Renal cortical epithelial cell (primary cell): Measurements from ENCODE around the gene CACNA1B. TPM values are rescaled to one million over a fixed set of nuclear protein-coding genes. Genes with fewer than 3 reads are reported as not detected.
"Not testable (repeated sequence)": the region's sequence is repeated elsewhere in the genome, so short reads cannot be mapped to it uniquely, and the experiment has no call there.

ENCODE experiments used
- DNase-seq: peaks from one replicate; pipeline ENCODE4 v3.0.0-alpha.2; 2011; ENCODE audit warnings: low read depth
- total RNA-seq: library from RNA; depleted of rRNA; stranded (reverse); fragments of >200 nt; gene quantifications from 2 replicates; pipeline ENCODE4 v1.2.3, GENCODE V29; 2014

CACNA1B gene
- total RNA-seq, 1 donor from 2014 or later, result 0.05 TPM

DNA sequence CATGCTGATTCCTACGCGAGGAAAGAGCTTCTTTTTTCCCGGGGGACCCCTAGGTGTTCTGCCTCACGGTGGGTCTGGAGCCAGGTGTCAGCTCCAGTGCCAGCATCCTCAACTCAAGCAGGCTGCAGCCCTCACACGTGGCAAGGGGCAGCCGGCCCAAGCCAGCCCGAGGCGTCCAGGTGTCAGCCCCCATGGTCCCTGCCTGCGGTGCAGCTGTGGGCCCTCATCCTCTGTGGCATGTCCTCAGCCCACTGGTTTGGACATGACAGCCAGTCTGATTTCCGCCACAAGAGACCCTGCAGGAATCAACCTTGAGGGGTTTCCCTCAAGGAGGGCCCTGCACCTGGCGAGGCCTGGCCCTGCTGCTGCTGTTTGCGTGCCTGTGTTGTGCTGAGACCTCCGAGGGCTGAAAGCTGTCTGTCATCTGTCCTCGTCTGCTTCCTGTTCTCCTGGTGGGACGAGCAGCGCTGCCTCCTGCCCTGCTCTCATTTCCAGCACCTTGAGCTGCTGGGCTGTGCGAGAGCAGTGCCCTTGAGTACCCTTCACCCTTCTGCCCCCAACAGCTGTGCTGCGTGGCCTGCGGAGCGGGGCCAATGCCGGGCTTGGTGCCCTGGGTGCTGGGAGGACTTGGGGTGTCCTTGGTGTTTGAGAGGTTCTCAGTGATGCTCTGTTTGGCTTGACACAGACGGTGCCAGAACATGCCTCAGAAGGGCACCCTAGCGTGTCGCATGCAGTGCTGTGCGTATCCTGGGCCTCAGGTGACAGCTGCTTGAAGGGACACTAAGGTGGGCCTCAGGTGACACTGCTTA lies 137.6 kb downstream of the CACNA1B start:
- DNase-seq, result no peak

DNA sequence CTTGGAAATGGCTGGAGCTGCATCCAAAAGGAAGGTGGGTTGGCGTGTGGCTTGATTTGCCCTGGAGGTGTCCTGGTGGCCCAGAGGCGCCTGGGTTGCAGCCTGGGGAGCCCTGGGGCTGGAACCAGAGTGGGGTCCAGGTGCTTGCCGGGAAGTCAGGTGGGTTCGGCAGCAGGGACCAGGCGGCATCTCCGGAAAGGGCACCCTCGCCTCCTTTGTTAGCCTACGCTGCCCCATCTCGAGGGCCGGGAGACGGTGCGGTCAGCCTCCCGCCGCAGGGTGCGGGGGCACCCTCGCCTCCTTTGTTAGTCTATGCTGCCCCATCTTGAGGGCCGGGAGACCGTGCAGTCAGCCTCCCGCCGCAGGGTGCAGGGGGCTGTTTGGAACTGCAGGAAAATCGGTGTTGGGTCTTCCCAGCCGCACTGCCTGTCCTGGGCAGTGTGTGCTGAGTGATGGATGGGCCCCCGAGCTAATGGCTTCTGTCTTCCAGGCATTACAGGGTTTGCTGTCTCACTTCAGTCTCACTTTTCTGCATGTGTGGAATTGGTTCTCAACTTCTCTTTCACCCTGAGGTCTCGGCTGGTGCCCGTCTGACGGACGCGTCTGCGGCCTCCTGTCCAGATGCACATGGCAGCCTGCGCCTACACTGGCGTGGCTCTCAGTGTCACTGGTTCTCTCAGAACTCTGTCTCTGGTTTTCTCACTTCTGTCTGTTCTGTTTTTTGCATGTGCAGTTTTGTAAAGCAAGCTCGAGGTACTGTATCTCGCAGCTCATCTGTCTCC lies 139.0 kb downstream of the CACNA1B start:
- DNase-seq, result no peak

DNA sequence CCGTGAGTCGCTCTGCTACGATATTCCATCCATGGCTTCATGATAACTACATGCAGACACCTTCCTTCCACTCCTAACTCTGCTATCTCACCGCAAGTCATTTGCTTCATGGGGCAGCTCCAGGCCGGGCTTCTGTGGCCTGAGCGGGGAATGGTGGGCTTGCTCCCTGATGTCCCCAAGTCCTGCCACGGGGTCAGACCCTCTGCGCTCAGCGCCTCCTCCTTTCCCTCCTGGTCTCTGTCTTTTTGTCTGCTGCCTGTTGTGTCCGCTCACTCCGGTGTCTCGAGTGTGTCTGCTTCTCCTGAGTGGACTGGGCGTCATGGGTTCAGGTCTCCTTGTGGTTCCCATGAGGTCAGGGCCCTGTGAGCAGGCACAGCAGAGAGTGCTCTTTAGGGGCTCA lies 139.6 kb downstream of the CACNA1B start:
- DNase-seq, result no peak

DNA sequence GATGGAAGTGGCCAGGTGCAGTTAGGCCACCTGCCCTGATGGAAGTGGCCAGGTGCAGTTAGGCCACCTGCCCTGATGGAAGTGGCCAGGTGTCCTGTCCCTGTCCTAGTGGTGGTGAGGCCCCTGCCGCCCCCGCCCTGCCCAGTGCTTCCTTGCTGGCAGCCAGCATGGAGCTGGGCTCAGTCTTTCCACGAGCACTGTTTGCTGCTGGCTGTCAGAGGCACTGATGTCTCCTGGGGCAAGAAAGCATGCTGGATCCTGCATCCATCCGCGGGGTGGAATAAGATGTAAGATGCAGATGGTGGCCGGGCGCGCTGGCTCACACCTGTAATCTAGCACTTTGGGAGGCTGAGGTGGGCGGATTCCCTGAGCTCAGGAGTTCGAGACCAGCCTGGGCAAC lies 141.9 kb downstream of the CACNA1B start:
- not testable (repeated sequence) for DNase-seq

DNA sequence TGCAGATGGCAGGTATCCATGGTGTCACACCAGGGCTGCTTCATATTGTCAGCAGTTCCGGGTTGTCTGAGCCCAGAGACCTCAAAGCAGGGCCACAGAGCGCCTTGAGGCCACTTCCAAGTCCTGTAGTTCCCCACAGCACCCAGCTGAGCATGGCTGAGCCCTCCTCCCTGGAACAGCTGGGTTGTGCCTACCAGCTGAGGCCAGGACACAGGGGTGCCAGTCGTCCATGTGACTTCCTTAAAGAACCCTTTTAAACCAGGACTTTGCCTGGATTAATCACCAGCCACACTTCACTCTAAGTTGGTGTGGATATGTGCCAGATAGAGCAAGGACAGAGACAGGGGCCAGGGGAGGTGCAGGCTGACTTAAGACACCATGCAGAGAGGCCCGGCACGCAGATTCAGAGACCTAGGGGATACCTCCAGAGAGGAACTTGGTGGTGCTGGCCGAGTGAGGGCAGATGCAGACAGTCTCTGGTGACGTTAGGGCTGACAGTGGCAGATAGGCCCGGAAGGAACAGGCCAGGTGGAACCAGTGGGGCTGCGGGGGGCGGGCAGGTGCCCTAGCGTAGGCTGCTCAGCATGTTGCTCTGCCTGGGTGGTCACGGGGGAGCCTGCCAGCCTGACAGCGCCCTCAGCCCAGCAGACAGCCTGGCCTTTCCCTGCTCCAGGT lies 142.7 kb downstream of the CACNA1B start:
- DNase-seq, result no peak

DNA sequence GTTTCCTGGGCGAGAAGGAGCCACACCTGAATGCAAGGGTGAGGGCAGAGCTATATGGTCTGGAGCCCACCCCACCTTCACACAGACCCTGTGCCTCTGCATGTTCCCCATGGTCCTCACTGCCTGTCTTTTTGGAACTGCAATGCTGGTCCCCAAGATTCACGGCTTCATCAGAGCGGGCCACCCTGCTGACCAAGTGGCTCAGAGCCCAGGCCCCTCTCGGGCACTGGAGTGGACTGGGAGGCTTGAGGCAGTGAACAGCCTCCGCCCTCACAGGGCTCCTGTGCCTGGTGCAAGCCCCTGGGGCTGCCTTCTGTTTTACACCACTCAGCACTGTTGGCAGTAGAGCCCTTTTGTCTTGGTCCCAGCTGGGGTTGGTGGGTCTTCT lies 143.2 kb downstream of the CACNA1B start:
- no peak for DNase-seq

DNA sequence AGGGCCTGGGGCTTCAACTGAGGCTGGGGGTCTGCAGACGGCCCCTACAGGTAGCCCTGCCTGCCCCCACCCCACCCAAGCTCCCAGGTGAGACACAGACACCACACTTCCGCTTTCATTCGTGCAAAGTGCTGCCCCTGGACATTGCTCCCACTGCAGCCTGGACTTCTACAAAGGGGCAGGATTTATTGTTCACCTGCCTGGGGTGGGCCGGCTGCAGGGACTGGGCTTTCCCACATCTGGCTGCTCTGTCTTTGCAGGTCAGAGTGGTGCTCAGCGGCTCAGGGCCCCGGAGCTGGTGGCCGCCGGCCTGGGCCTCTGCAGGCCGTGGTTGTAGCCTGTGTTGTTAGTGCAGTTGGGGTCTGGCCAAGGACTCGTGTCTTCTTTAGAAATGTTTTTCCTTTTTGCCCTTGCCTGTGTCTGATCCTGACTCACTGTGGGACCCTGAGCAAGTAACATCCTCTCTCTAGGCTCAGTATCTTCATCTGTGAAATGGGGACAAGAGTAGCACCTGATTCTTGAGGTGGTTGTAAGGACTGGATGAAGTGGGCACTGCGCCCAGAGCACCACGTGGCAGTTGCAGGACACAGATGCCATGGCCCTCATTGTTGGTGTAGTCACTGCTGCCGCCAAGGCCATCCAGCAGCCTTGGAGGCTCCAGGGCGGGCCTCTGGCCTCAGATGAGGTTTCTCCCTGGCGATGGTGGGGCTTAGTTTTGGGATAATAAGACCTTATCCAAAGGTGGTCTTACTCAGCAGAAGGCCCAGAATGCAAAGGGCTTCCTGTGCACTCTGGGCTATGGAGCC lies 143.9 kb downstream of the CACNA1B start:
- DNase-seq, result no peak

DNA sequence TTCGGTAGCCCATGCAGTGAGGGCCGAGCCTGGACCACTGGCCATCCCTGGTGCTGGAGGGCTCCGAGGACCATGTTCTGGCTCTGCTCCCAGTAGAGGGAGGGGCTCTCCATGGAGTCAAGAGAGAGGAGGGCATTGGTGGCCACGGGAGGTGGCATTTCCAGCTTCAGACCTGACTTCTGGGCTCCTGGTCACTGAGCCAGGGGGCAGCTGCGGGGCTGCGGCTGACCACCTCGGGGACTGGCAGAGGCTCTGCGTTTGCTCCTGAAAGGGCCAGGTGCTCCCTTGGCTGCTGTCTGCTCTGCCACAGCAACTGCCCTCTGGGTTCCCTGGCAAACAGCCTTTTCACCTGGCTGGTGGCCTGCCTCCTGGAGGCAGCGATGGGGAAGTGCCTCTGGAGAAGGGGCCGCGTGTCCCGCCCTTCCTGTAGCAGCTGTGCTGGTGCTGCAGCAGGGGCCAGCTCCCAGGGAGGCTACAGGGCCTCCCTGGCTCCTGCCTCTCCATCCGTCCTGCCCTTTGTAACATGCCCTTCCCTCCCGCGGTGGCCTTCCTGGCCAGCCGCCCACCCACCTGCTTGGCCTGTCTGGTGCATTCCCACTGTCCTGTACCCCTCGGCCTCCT lies 144.6 kb downstream of the CACNA1B start:
- DNase-seq, result no peak

DNA sequence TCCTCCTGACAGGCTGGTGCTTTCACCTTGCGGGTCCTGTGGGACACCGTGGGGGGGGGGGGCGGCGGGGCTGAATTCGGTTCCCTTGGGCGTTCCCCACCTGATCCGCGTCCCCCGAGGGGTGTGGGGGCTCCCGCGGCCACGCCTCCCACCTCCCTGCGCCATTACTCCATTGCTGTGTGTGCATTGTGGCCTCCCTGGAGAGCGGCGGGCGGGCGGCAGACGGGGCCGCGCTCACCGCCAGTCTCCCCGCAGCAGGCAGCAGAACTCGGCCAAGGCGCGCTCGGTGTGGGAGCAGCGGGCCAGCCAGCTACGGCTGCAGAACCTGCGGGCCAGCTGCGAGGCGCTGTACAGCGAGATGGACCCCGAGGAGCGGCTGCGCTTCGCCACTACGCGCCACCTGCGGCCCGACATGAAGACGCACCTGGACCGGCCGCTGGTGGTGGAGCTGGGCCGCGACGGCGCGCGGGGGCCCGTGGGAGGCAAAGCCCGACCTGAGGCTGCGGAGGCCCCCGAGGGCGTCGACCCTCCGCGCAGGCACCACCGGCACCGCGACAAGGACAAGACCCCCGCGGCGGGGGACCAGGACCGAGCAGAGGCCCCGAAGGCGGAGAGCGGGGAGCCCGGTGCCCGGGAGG lies 145.3 kb downstream of the CACNA1B start:
- no peak for DNase-seq

DNA sequence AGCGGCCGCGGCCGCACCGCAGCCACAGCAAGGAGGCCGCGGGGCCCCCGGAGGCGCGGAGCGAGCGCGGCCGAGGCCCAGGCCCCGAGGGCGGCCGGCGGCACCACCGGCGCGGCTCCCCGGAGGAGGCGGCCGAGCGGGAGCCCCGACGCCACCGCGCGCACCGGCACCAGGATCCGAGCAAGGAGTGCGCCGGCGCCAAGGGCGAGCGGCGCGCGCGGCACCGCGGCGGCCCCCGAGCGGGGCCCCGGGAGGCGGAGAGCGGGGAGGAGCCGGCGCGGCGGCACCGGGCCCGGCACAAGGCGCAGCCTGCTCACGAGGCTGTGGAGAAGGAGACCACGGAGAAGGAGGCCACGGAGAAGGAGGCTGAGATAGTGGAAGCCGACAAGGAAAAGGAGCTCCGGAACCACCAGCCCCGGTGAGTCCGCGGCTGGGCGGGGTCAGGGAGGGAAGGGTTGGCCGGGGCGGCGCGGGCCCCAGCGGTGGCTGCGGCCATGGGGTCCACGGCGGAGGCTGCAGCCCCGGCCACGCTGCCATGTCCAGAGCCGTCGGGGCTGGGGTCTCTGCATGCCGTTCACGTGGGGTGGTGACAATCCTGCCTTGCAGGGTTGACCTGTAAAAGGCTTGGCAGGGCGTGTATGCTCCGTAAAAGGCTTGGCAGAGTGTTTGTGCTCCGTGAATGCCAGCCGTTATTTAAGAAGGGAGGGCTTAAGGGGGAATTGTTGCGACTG lies 146.0 kb downstream of the CACNA1B start:
- DNase-seq, result no peak

DNA sequence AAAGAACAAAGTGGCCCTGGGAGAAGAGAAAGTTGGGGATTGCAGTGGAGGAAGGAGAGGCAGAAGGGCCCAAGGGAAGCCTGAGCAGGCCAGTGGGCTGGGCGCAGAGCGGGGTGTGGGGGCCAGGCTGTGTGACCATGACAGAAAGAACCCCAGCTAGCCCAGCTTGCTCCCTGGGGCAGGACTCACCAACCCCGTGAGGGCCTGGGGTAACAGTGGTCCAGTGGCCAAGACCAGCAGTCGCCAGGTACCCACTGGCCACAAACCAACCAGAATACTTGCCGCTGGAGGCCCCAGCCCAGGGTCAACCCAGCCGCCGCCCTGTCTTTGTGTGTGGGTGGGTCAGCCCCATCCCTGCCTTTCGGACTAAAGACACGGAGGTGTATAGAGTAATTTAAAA lies 146.5 kb downstream of the CACNA1B start:
- DNase-seq, result no peak

DNA sequence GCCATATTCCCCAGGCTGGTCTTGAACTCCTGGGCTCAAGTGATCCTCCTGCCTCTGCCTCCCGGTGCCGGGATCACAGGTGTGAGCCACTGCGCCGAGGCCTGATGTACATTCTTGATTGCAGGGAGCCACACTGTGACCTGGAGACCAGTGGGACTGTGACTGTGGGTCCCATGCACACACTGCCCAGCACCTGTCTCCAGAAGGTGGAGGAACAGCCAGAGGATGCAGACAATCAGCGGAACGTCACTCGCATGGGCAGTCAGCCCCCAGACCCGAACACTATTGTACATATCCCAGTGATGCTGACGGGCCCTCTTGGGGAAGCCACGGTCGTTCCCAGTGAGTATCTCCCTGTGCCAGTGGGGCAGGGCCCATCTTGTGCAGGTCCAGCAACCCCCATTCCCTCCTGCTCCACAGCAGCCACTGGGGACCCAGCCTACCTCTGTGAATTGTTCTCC lies 147.3 kb downstream of the CACNA1B start:
- DNase-seq, result no peak

DNA sequence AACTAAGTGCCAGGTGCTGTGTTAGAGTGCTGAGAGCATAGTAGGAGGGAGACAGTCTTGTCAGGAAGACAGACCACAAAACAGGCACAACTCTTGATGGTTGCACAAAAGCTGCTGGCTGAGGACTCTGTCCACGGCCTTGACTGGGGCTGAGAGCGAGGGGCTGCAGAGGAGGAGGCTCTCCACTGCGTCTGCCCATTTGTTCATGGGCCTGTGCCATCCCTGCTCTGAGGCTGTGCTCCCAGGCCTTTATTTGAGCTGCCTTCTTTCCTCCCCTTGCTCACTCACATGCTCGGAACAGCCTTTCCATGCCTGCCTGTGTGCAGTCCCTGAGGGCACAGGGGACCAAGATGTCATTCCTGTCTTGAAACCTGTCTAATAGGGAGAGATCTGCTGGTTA lies 147.8 kb downstream of the CACNA1B start:
- no peak for DNase-seq

DNA sequence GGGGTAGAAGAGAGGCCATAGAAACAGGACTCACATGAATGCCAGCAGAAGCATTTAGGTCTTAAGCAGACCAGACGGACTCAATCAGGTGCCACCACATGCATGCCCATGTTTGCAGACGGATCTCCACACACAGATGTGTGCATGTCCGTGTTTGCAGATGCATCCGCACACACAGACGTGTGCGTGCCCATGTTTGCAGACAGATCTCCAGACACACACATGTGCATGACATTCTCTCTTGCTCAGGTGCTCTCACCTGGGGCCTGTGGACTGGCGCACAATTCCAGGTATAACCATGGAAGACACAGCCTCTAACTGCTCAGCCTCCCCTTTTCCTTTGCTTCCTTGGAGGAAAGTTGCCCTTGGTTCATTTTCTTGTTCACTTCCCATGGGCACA lies 148.3 kb downstream of the CACNA1B start:
- DNase-seq, result no peak

DNA sequence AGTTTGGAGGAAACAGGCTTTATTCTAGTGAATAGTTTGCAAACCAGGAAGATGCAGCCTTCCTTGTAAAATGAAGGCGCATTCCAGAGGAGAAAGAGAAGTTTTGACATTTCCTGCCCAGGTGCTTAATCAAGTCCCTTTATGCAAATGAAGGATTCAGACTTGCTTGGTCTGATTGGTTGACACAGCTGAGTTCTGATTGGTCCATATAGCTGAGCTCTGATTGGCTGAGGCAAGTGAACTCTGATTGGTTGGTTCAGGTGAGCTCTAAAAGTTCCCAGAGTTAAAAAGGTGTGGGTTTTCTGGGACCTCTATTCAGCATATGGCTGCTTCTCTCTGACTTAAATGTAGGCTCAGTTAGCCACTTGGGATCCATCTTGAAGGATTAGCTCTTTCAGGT lies 151.0 kb downstream of the CACNA1B start:
- DNase-seq, result no peak

DNA sequence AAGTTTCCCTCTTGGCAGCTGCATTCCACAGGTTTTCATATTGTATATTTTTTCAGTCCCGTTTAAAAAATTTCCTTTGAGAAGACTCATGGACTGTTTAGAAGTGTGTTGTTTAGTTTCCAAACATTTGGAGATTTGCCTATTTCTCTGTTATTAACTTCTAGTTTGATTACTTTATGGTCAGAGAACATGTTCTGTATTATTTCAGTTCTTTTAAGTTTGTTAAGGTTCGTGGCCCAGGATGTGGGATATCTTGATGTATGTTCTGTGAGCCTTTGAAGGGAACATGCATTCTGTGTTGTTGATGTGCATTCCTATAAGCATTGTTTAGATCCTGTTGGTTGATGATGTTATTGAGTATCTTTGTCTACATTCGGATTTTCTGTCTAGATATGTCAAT lies 153.6 kb downstream of the CACNA1B start:
- DNase-seq, result no peak

DNA sequence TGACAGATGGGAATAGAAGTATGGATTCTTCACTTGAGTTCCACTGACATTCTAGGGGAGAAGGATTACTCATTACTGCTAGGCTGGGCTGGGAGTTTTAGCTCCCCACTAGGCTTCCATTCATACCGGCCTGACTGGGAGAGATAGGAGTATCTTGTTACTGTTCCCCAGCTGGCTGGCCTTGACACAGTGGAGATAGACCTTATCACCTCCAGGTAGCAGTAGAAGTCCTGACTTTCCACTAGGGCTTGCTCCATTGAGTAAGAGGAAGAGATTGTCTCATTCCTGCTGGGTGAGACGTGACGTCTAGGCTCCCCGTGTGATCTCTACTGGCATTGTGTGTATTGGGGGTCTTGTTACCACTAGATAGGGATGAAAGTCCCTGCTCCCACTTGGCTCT lies 156.4 kb downstream of the CACNA1B start:
- no peak for DNase-seq

DNA sequence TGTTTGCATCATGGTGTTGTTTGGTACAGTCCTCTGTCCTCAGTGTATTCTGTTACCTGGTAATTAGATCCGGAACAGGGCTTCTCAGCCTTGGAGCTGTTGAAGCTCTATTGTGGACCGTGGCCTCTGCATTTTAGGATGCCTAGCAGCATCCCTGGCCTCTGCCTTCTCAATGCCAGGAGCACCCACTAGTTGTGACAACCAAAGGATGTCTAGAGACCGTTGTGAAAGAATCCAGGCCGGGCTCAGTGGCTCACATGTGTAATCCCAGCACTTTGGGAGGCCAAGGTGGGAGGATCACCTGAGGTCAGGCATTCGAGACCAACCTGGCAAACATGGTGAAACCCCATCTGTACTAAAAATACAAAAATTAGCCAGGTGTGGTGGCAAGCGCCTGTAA lies 159.6 kb downstream of the CACNA1B start:
- DNase-seq, result no peak

DNA sequence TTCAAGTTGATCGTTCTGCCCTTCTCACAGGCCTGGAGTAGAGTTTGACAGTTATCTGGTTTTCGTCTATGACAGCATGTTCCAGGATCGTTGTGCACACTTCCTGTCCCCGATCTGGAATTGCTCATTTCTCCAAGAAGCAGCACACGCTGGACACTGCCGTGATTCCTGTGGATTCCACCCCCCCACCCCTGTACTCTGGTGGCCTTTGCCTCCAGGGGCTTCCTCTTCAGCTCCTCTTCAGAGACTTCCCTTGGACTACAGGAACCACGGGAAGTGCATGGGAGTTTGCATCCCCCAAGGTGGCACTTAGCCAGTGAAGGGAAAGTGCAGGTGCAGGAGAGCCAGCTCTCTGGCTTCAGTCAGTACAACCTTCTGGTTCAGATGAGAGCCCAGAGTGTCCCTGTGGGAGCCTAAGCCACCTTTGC lies 160.7 kb downstream of the CACNA1B start:
- DNase-seq, result no peak
